Activated T-helper 1 cell treated with Interleukin-2 at 50 U/mL for 16 hours (primary cell): ENCODE measurements around the gene ACTL8.

Experiments
- DNase-seq: peaks from one replicate; pipeline ENCODE4 v3.0.0-alpha.2; 2020; ENCODE audit warnings: low read depth

ACTL8 gene

DNA sequence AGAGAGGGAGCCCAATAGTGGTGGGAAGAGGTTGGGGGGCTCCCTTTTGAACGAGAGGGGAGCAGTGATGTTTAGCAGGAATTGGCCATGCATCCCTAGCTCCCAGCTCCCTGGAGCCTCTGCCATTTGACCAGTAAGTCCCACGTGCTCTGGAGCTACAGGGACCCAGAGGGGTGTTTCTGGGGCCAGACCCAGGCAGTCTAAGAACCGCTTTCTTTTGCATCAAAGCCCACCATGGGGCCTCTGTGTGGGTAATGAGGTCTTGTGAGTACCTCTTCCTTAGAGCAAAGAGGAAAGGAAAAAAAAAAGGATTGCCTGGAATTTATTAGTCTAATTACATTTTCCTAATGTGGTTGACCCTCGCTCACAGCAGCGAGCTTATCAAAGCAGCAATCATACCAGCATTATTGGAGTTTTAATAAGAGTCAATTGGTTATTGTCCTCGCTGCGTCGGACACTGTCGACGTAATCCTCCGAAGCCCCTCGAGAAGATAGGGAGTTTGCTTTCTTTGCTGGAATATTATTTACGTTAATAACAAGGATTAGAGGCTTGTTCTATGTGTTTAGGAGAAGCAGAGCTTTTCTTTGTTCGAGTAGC is 17.6 kb downstream of the ACTL8 start:
- DNase-seq = no peak

DNA sequence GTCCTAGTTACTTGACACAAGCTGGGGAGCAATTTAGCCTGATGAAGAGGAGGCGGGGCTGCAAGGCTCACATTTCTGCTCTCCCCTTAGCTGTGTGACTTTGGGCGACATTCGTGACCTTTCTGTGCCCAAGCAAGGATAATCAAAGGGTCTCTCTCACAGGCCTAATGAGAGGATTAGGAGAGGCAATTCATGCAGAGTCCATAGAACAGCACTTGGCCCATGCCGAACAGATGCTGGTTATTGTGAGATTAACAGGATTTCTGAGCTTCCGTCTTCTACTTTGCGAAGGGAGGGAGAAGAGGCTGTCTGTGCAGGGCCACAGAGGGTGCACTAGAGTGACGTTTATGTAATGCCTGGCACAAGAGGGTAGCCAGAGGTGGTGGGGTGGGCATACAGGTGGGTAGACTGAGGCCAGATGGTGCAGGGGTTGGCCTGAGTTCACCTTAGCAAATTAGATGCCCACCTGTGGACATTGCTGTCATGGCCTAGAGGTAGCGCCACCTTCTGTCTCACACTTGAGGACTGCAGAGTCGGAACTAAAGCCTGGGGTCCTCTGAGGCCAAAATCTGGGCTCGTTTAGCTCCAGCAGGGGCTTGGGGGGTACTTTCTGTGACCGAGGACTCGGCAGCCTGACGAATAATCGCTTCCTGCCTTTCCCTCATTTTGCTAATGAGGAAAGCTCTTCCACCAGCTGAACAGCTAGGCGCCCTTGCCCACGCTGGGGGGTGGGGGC is 18.6 kb downstream of the ACTL8 start:
- no peak for DNase-seq

DNA sequence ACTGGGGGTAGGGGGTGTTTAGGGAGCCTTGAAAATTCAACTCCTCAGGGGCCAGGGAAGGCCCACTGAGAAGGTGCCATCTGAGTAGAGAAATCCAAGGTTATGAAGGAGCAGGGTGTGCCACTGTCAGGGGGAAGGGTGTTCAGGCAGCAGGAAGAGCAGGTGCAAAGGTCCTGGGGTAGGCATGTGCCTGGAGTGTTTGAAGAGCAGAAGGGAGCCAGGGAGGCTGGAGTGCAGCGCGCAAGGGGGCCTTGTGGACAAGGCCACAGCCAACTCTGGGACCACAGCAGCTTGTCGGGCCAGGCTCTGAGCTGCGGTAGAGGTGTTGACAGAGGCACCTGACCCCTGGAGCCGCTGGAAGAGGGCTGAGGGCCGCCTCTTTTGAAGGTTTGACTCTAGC is 19.3 kb downstream of the ACTL8 start:
- DNase-seq = no peak

DNA sequence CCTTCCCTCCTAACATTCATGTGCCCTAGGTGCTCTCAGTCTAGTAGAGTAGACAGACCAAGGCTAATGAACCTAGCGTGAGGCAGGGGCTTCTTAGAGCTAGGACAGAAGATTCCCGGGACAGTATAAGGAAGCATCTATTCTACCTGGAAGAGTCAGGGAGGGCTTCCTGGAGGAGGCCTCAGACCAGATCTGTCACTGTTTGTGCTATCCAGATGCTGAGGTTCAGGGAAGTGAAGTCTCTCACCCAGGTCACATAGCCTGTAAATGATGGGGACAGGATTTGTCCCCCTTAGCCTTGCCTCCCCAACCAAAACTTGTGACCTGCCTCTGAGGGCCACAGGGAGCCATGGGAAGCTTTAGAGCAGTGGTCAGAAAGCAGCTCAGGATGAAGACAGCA is 20.7 kb downstream of the ACTL8 start:
- DNase-seq = no peak

DNA sequence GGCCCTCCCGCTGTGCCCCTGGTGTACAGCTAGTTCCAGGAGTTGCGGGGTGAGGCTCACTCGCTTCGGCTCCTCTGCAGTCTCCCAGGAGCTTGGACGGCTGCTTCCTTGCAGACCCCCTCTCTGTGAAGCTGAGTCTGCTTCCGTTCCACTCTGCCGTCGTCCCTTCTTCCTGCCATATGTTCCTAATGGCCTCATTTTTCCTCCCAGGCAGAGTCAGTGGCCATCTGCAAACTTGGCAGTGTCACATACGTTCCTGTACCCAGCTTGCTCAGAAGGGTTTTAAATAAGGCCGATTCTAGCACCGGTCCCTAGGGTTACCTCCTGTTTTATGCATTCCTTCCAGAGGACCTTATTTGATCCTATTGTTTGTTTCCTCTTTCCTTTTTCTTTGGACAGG is 21.3 kb downstream of the ACTL8 start:
- DNase-seq = no peak

DNA sequence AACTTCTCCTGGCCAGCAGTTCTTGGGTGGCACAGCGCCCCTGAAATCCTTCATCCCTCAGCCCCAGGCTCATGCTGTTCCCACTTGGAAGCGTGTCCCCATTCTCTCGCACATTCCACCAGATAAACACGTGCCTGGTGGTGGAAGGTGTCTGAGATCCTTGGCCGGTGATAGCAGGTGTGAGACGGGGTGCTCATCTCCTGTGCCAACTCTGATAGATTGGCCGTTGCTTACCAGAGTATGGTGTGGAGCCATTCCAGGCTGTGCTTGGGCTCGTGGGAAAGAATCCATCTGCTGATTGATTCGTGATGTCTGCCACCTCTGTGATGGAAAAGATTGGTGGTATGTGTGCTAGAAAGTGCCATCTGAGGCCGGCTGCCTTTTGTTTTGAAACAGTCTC is 22.2 kb downstream of the ACTL8 start:
- DNase-seq = no peak

DNA sequence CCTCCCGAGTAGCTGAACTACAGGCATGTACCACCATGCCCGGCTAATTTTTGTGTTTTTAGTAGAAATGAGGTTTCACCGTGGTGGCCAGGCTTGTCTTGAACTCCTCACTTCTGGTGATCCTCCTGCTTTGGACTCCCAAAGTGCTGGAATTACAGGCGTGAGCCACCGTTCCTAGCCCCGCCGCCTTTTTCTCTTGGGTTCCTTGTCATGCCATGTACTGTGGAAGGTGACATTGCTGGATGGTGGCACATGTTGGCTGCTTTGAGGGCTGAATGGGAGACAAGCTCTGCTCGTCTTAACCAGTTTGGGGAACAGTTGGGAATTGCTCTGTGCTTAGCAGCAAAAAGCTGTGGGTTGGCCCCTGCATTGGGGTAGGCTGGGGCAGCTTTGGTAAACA is 22.7 kb downstream of the ACTL8 start:
- no peak for DNase-seq

DNA sequence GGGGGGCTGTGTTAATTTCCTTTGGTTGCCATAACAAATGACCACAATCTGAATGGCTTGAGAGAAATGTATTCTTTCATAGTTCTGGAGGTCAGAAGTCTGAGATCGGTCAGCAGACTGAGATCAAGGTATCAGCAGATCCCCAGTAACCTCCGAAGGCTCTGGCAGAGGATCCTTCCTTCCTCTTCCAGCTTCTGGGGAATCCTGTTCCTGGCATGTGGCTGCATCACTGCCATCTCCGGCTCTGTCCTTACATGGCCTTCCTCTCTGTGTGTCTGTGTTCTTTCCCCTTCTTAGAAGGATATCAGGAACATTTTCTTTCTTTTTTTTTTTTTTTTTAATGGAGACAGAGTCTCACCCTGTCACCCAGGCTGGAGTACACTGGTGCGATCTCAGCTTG is 25.8 kb downstream of the ACTL8 start:
- DNase-seq = no peak

DNA sequence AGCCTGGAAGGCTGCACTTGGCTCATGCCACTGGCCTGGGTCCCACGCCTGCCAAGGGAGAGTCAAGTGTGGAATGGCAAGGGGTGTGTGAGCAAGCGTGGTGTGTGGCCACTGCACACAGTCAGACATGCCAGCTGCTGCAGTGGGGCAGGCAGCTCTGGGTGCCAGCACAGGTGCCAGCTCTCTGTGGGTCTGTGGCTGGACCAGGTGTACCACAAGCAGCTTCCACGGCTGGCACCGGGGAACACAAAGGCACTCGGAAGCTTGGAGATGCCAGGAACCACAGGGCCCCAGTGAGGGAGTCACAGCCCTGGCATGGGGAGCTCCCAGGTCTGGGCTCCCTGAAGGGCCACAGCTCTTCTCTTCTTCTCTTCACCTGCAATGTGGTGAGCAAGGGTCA is 34.8 kb downstream of the ACTL8 start:
- DNase-seq = no peak

DNA sequence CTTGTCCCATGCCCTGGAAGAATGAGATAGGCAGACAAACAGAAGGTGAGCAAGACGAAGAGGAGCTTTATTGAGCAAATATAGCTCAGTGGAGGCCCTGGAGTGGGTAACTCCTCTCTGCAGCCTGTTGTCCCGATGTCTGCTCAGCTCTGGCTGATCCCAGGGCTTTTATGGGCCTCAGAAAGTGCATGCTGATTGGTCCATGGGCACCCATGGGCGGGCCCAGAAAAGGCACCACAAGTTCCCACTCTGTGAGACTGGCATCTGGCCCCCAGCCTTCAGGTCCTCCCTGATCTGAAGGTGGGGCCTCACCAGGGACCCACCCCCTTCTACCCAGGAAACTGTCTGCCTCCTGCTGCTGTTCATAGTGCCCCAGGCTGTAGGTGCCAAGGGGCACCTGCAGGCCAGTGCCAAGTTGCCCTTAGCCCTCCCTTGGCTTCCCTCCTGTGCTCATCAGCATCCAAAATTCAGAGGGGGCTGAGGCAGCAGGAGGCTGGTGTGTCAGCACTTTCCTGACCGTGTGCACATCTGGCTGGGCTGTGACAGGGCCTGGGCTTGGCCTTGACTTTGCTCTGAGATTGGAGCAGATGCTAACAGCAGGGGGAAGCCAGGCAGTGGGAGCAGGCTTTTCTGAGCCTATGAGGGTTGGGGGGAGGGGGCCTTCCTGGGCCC is 35.4 kb downstream of the ACTL8 start:
- DNase-seq = no peak

DNA sequence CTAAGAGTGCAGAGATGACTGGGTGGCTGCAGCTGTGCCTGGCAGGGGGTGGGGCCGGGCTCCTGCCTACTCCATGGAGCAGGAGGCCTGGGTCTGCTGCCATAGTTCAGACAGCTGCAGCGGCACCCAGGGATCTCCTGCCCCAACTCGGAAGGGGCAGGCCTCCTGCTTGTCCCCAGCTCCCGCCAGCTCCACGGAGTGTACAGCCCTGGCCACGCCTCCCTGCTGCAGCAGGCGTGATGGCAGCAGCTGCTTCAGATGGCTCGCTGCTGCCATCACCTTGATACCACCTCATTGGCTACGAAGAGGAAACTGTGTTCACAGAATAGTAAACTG is 35.9 kb downstream of the ACTL8 start:
- DNase-seq = no peak

DNA sequence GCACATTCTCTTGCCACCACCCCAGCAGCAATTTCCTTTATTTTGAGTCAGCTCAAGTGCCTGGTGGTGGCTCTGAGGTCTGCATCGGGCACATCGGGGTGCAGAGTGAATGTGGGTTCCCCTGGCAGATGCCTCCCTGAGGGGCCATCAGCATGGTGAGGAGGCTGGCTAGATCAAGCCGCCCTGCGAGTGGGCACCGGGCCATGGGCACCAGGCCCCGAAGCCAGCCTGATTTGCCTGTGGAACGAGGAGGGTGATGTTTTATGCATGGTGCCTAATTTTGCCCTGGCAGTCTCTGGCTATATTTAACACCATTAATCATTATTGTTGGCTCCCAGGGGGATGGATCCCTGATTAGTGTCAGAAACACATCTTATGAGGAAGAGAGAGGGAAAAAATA is 36.3 kb downstream of the ACTL8 start:
- no peak for DNase-seq

DNA sequence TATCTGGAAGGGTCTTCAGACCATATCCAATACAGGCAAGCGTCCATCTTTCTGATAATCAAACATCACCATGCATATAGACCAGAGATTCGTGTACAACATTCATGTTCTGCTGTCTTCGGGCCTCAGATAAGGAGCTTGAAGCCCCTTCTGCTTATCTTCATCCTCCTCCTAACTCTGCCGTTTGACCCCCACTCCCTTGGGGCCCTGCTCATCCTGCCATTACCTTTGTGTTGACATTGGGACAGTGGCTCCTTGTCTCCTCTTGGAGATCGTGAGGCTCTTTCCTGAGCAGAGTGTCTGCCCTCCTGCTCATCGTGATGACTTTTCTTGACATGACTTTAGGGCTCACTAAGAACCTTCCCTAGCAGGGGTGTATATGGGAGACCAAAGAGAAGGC is 37.3 kb downstream of the ACTL8 start:
- DNase-seq = no peak

DNA sequence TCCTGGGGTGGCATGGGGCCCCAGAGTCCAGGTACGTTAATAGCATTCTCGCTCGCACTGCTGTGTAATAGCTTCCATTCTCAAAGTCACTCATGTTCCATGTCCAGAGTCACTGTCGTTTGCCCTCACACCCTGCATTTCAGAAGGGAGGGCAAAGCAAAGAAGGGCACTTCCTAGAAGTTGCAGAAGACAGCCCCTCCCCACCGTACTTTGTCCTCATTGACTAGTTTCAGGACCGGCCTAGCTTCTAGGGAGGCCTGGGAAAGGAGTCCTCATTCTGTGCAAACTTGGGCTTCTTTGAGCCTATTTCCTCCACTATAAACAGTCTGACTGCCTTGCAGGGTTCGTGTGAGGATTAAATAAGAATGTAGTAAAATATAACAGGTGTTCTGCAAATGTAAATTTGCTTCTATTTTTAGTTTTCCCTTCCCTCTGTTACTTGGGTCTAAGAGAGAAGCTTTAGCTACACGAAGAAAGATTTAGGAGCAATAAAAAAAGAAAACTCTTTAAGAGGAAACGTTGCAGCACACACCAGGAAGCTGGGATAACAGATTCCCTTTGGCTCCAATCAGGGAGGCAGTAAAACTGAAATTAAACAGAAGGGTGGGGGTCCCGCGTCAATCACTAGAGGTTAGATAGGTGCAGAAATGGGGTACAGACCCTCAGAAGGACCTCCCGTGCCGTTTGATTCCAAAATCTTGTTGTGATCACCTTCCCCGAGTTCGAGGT is 40.1 kb downstream of the ACTL8 start:
- DNase-seq = no peak

DNA sequence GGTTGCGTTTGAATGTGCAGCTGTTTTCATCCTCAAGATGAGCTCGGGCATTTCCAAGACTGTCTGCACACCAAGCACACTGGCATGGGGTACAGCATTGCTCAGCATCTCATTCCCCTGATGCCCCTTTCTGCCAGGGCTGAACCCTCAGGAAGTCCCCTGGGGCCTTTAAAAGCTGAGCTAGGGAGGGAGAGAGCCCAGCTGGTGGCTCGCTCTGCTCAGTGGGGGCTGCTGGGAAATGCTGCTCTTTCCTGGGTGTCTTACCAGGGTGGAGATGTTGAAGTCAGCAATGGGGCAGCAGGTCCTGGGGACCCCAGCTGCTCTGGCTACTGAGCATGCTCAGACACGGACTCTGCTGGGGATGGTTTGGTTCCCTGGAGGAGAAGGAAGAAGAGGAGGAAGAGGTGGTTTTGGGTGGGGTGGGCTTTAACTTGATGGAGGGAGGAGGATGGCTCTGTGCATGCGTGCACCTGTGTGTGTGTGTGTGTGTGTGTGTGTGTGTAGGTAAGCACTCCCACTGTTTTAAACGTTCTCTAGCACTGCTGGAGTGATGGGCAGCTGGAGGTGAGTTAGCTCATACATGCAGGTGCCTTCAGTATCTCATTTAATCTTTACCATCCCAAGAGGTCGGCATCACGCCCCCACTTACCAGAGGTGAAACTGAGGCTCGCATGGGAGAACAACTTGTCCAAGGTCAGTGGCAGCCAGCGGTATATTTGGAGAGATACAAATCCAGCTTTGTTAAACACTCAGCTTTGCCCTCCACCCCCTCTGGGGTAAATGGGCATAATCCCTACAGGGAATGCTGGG is 40.9 kb downstream of the ACTL8 start:
- DNase-seq = no peak

DNA sequence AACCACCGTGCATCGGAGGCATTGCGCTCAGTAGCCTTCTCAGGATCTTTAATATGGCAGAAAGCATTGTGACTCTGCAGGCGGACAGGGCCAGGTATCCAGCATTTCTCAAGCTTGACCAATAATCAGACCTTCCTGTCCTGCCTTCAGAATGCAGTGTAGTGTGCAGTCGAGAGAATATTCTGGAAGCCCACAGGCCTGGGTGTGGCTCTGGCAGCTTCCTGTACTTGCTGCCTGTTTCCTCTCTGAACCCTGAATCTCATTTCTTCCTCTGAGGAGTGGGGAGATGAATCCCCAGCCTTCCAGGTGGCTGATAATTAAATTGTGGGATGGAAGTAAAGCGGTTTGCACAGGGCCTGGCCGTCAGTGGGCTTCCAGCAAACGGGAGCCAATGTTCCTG is 42.3 kb downstream of the ACTL8 start:
- no peak for DNase-seq

DNA sequence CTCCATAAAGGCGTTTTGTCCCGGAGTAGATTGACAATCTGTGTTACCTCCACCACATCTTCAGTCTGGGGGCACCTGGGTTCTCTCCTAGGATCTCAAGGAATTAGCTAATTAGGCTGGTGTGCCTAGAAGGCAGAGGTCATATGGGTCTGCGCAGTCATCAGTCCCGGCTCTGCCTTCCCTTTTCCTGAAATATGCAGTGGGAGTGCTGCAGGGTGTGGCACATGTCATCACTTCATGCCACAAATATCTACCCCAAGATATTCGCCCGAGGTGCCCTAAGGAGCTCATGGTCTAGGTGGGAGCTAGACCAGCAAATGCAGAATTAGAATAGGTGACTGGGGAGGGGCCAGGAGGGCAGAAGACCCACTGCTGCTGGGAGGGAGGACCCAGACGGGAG is 42.9 kb downstream of the ACTL8 start:
- no peak for DNase-seq

DNA sequence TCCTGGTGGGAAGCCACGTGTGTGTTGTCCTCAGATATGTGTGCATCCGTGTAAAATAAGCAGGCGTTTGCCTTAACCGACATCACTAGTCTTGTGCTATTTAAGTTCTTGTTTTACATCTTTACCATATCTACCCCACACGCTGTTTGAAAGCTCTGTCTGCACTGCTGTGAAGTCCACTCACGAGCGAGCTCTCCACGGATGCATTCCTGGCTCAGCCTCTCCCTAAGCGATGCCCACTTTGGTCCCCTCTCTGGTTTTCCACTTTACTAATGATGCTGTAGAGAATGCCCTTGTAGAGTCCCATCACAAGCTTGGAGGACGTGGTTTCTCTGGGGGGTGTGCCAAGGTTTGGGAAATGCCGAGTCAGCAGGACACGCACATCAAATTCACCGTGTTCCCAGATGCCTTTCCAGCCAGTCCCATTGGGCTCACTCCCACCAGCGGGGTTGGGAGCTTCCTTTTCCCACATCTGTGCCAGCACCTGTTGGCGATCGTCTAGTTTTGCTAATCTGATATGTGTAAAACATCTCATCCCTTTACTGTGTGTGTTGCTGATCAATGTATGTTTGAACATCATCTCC is 43.8 kb downstream of the ACTL8 start:
- DNase-seq = no peak

DNA sequence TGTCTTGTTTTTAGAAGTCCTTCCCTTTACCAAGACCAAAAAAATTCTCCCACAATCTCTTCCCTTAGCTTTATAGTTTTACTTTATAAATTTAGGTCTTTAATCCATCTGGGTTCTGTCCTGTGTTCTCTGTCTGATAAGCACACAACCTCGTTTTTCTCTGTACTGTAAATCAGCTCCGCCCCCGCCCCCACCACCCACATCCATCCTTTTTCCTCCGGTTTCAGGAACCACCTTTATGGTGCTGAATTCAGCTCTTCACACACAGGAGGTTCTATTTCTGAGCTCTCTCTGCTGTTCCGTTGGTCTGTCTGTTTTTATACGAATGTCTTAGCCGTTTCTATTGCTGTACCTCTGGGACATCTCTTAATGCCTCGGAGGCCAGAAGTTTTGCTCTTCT is 44.5 kb downstream of the ACTL8 start:
- no peak for DNase-seq

DNA sequence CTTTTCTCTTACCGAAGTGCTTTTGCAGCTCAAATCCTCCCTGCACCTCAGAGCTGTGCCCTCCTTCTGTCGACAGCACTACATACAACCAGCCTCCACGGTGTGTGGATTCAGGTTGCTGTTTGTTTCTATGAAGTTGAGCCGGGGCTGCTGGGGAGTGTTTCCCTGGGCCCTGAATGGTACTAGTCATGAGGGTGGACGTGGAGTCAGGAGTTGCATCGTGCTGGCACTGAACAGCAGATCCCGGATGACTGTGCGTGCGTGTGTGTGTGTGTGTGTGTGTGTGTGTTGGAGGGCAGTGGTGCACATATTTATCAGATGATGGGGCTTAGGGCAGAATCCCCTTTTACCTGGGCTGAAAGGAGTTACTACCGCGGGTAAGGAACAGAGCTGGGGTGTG is 47.0 kb downstream of the ACTL8 start:
- no peak for DNase-seq

DNA sequence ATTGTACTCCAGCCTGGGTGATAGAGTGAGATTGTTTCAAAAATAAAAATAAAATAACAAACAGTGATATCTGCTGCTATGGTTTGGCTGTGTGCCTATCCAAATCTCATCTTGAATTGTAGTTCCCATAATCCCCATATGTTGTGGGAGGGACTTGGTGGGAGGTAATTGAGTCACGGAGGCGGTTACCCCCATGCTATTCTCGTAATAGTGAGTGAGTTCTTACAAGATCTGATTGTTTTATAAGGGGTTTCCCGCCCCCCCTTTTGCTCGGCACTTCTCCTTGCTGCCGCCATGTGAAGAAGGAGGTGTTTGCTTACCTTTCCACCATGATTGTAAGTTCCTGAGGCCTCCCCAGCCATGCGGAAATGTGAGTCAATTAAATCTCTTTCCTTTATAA is 47.8 kb downstream of the ACTL8 start:
- no peak for DNase-seq
